HEK293T (cell line): ENCODE results near the gene GNB1L.

Experiments used
- CTCF ChIA-PET: fragments of 350-600 bp; formaldehyde crosslinking; extraction: SDS; loops from one replicate; lab custom pipeline; 2021; ENCODE audit warnings: antibody characterized with exemption, inconsistent platforms; lab: Yijun Ruan, JAX
- POLR2A ChIA-PET: fragments of 350-600 bp; formaldehyde crosslinking; extraction: SDS; loops from one replicate; lab custom pipeline; 2020; ENCODE audit warnings: antibody characterized with exemption, inconsistent platforms; lab: Yijun Ruan, JAX
- DNase-seq: peaks from one replicate; pipeline ENCODE4 v3.0.0; 2012; ENCODE audit warnings: mixed read lengths; ENCODE audit errors: extremely low spot score
- ARNT ChIP-seq: fragments of 450-650 bp; IDR thresholded peaks from 2 replicates; pipeline ENCODE4 v1.6.1; 2017; ENCODE audit warnings: mild to moderate bottlenecking
- BHLHE40 ChIP-seq: fragments of 450-650 bp; IDR thresholded peaks from 2 replicates; pipeline ENCODE4 v1.6.1; 2016; ENCODE audit warnings: mild to moderate bottlenecking, moderate library complexity, borderline replicate concordance
- CTBP1 ChIP-seq: fragments of 450-650 bp; IDR thresholded peaks from 2 replicates; pipeline ENCODE4 v1.6.1; 2016; ENCODE audit warnings: borderline replicate concordance
- ELF4 ChIP-seq: fragments of 450-650 bp; IDR thresholded peaks from 2 replicates; pipeline ENCODE4 v1.6.1; 2017; ENCODE audit warnings: antibody characterized with exemption
- FOXA1 ChIP-seq: fragments of 450-650 bp; IDR thresholded peaks from 2 replicates; pipeline ENCODE4 v1.6.1; 2016; ENCODE audit warnings: mild to moderate bottlenecking
- FOXK2 ChIP-seq: fragments of 450-650 bp; IDR thresholded peaks from 2 replicates; pipeline ENCODE4 v1.6.1; 2016; ENCODE audit warnings: mild to moderate bottlenecking
- FOXM1 ChIP-seq: fragments of 450-650 bp; IDR thresholded peaks from 2 replicates; pipeline ENCODE4 v1.6.1; 2017; ENCODE audit warnings: mild to moderate bottlenecking, borderline replicate concordance
- HDGF ChIP-seq: fragments of 450-650 bp; IDR thresholded peaks from 2 replicates; pipeline ENCODE4 v1.6.1; 2017; ENCODE audit warnings: antibody characterized with exemption, borderline replicate concordance
- L3MBTL2 ChIP-seq: fragments of 450-650 bp; conservative IDR thresholded peaks from 2 replicates; pipeline ENCODE4 v1.6.1; 2016; ENCODE audit warnings: mild to moderate bottlenecking
- LEF1 ChIP-seq: fragments of 450-650 bp; IDR thresholded peaks from 2 replicates; pipeline ENCODE4 v1.6.1; 2017; ENCODE audit warnings: mild to moderate bottlenecking, borderline replicate concordance
- NFRKB ChIP-seq: fragments of 450-650 bp; IDR thresholded peaks from 2 replicates; pipeline ENCODE4 v1.6.1; 2016; ENCODE audit warnings: mild to moderate bottlenecking, moderate library complexity
- SP1 ChIP-seq: fragments of 450-650 bp; IDR thresholded peaks from 2 replicates; pipeline ENCODE4 v1.6.1; 2017
- SUZ12 ChIP-seq: fragments of 450-650 bp; IDR thresholded peaks from 2 replicates; pipeline ENCODE4 v1.6.1; 2016; ENCODE audit warnings: mild to moderate bottlenecking
- TARDBP ChIP-seq: fragments of 450-650 bp; IDR thresholded peaks from 2 replicates; pipeline ENCODE4 v1.6.1; 2016
- ZNF384 ChIP-seq: fragments of 450-650 bp; IDR thresholded peaks from 2 replicates; pipeline ENCODE4 v1.6.1; 2016
- TF ChIP-seq, protein P1 (sequence below): fragments of 450-650 bp; IDR thresholded peaks from 2 replicates; pipeline ENCODE4 v1.6.1; 2016

Gene GNB1L

DNA sequence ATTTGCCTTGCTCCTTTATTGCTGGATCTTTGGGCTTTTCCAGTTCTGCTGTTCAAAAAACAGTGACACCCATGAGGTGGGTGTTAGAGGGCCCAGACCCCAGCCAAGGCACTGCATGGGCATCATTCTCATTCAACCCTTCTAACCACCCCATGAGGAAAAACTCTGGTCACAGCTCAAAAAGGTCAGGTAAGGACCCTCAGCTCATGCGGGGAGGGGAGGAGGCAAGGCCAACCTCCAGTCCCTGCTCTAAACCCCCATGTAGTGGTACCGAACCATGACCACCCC lies 7.4 kb downstream of the GNB1L start:
- ChIA-PET CTCF (no interaction called here), POLR2A (interaction anchor here (2.6 kb wide), 1 partner anchor 8 kb away, joined by 14 read pairs; the partner anchor contains the start of genes GNB1L and RTL10)
- DNase-seq = no peak
- TF ChIP-seq ELF4 (no peak), ARNT (no peak), FOXA1 (no peak), FOXM1 (no peak)

DNA sequence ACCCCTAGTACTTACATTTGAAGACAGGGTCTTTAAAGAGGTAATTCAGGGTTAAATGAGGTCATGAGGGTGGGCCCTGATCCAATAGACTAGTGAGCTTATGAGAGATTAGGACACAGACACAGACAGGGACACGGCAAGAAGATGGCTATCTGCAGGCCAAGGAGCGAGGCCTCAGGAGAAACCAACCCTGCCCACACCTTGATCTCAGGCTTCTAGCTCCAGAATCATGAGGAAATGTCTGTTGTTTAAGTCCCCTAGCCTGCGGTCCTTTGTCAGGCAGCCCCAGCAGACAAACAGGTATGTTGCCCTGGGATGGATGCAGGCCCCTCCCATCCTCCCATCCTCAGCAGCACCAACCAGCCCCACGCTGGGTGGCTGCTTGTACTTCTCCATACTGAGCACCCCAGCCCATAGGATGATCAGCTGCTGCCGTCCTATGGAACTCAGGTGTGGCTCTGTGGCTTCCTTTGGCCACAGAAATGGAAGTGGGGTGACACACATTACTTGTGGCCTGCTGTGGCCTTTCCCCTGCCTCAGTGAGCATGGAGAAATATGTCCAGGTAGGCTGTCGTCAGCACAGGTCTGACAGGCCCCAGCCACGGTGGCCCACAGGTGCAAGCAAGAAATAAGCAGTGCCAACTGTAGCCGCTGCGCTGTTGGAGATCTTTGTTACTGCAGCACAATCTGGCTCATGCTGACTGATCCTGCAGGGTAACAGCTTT lies 7.9 kb downstream of the GNB1L start:
- no peak for TF ChIP-seq ZNF384
- TF ChIP-seq BHLHE40 = no peak
- no peak for TF ChIP-seq FOXA1
- TF ChIP-seq CTBP1 = no peak
- TF ChIP-seq LEF1 = no peak
- TF ChIP-seq, protein P1, sequence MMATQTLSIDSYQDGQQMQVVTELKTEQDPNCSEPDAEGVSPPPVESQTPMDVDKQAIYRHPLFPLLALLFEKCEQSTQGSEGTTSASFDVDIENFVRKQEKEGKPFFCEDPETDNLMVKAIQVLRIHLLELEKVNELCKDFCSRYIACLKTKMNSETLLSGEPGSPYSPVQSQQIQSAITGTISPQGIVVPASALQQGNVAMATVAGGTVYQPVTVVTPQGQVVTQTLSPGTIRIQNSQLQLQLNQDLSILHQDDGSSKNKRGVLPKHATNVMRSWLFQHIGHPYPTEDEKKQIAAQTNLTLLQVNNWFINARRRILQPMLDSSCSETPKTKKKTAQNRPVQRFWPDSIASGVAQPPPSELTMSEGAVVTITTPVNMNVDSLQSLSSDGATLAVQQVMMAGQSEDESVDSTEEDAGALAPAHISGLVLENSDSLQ = no peak
- no peak for TF ChIP-seq NFRKB
- TF ChIP-seq ARNT = no peak
- TF ChIP-seq HDGF = no peak
- no peak for TF ChIP-seq SUZ12
- no peak for TF ChIP-seq ELF4
- TF ChIP-seq L3MBTL2 = no peak
- TF ChIP-seq TARDBP = no peak
- TF ChIP-seq FOXM1 = no peak
- no peak for TF ChIP-seq SP1
- CTCF ChIA-PET = no interaction called here
- POLR2A ChIA-PET = interaction anchor here (2.6 kb wide), 1 partner anchor 9 kb away, joined by 14 read pairs; the partner anchor contains the start of genes GNB1L and RTL10
- no peak for DNase-seq

- ChIA-PET POLR2A (interaction anchor here (0.5 to 2.6 kb wide), 2 partner anchors 10 to 153 kb away, joined by 3 to 14 read pairs; partner anchors contain the start of genes GNB1L and RTL10), CTCF (no interaction called here)
- TF ChIP-seq TARDBP = no peak
- TF ChIP-seq ZNF384 = no peak
- no peak; the same call in 1 of the 2 replicates for TF ChIP-seq ARNT
- TF ChIP-seq, protein P1 = no peak
- TF ChIP-seq SP1 = no peak
- TF ChIP-seq CTBP1 = no peak
- TF ChIP-seq HDGF = no peak
- no peak for TF ChIP-seq ELF4
- no peak for TF ChIP-seq NFRKB
- TF ChIP-seq L3MBTL2 = no peak
- TF ChIP-seq SUZ12 = no peak
- TF ChIP-seq BHLHE40 = no peak
- no peak for TF ChIP-seq LEF1
- TF ChIP-seq FOXM1 = no peak
- no peak for TF ChIP-seq FOXA1
- TF ChIP-seq FOXK2 = no peak
- DNase-seq = no peak
Observed at GRCh38 chr22:19845054-19845722, 9.5 kb downstream of the GNB1L start.

DNA sequence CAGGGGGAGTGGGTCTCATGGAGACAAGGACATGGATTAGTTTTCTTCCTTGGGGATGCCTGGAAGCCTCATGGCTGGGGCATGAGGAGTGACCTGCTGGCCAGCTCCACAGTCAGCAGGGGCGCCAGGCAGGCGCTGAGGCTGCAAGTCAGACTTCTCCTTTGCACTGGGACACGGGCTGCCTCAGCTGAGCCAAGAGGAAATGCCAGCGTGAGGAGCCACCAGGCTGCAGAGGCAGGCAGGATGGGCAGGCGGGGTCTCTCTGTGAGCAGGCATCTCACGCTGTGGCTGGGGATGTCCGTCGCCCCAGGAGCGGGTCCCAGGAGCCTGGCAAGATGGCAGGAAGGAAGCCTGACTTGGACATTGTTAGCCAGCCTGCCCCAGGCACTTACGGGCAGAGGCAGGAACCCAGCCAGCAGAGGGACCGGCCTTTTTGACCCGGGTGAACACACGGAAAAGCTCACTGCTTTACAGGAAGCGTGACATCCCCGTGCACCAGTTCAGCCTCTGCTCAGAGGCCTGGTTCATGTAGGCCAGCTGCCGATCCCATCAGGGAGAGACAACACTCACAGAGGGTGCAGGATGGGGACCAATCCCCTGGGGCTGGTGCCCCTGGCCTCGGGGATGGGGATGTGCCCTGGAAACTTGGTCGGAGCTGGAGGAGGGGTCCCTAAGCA lies 10.2 kb downstream of the GNB1L start:
- POLR2A ChIA-PET = interaction anchor here (0.5 kb wide), 1 partner anchor 153 kb away, joined by 3 read pairs; no protein-coding TSS in a partner anchor

GRCh38 chr22:19843857-19844376 lies 10.8 kb downstream of the GNB1L start:
- ChIA-PET CTCF (no interaction called here), POLR2A (interaction anchor here (1.9 kb wide), 1 partner anchor 11 kb away, joined by 15 read pairs; the partner anchor contains the start of genes GNB1L and RTL10)
- no peak for DNase-seq
- TF ChIP-seq FOXM1 (no peak), NFRKB (no peak), ZNF384 (no peak), TARDBP (no peak), SP1 (no peak), HDGF (no peak), CTBP1 (no peak), FOXK2 (no peak), L3MBTL2 (no peak), LEF1 (no peak), SUZ12 (no peak), ARNT (no peak), BHLHE40 (no peak), ELF4 (no peak), FOXA1 (no peak)
- TF ChIP-seq, protein P1 = no peak

More for the DNA sequence above, 10.2 kb downstream of the GNB1L start:
- TF ChIP-seq ARNT (no peak), L3MBTL2 (no peak), LEF1 (no peak), BHLHE40 (no peak), SP1 (no peak)
- no peak for DNase-seq
- CTCF ChIA-PET = no interaction called here
